ENCODE measurements around the gene LARP4B.
"Not testable (repeated sequence)": the region's sequence is repeated elsewhere in the genome, so short reads cannot be mapped to it uniquely, and the experiment has no call there.

LARP4B gene

DNA sequence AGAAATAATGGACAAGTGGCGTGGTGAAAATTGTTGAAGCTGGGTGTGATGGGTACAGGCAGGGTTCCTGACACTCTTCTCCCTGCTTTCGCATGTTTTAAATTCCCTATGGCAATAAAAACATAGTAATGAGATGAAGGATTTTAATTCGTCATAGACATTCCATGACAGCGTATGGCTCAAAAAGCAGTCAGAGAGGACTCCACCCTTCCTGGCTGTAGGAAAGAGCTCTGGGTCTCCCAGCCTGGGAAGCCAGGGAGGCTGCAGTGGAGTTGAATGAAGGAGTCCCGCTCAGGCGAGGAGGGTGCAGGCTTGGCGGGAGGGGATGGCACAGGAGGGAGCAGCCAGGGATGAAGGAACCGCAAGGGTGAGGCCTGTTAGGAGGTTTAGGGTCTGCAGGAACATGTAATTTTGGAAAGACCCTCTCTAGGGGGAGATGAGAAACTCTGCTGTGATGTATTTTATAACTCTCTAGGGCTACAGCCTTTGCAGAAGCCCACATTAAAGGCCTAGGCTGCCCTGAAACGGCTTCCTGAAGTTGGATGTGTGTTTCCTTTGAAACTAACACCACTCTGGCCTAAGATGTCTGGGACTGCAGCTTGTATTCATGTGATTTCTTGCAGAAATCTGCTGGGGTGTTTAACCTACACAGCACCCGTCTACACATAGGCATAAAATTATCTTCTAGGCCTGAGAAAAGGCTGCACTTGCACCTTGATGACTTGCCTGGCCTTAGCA is 7.6 kb upstream of the LARP4B start:
- no peak overlapping the region for H3K4me3 ChIP-seq (replicated peaks in 1 of 2; ENCODE audit: low read depth in 2 of 2, low read length in 2 of 2)
- DNase-seq (ENCODE audit: low read depth in 2 of 2): peak in 1 of 2 donors; percentile 10
- TF ChIP-seq, protein P1, sequence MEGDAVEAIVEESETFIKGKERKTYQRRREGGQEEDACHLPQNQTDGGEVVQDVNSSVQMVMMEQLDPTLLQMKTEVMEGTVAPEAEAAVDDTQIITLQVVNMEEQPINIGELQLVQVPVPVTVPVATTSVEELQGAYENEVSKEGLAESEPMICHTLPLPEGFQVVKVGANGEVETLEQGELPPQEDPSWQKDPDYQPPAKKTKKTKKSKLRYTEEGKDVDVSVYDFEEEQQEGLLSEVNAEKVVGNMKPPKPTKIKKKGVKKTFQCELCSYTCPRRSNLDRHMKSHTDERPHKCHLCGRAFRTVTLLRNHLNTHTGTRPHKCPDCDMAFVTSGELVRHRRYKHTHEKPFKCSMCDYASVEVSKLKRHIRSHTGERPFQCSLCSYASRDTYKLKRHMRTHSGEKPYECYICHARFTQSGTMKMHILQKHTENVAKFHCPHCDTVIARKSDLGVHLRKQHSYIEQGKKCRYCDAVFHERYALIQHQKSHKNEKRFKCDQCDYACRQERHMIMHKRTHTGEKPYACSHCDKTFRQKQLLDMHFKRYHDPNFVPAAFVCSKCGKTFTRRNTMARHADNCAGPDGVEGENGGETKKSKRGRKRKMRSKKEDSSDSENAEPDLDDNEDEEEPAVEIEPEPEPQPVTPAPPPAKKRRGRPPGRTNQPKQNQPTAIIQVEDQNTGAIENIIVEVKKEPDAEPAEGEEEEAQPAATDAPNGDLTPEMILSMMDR (IDR thresholded peaks at IDR 0.05; ENCODE audit: low read depth, low read length): no peak

DNA sequence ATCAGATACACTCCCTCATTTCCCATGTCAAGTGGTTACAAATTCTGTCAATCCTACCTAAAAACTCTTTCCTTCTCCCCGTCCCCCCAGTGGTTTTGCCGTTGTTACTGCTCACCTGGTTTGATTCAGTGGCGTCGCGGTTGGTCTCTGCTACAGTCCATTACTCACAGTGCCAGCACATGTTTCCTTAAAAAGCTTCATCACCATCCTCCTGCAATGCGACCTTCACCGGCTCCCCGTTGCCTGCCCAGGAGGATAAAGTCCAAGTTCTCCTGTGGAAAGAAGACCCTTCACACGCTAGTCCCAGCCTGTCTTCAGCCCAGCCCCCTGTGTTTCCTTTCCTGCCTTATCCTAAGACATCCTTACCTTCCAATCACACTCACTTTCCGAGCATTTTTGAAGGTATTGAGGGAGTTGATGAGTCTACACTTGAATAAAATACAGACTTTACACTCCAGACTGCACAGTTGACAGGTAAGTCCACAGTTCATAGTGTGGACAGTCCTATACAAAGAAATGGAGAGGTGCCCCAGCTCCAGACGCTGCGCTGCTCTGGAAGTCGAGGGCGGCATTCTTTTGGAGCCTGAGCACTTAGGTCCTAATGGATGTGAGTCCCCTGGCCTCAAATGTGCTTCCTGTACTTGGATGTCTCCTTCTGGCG is 3.4 kb upstream of the LARP4B start:
- no peak for DNase-seq (ENCODE audit: low read depth in 2 of 2)
- TF ChIP-seq, protein P1 (IDR thresholded peaks at IDR 0.05; ENCODE audit: low read depth, low read length): no peak
- H3K4me3 ChIP-seq (replicated peaks in 1 of 2; ENCODE audit: low read depth in 2 of 2, low read length in 2 of 2): no peak overlapping the region

DNA sequence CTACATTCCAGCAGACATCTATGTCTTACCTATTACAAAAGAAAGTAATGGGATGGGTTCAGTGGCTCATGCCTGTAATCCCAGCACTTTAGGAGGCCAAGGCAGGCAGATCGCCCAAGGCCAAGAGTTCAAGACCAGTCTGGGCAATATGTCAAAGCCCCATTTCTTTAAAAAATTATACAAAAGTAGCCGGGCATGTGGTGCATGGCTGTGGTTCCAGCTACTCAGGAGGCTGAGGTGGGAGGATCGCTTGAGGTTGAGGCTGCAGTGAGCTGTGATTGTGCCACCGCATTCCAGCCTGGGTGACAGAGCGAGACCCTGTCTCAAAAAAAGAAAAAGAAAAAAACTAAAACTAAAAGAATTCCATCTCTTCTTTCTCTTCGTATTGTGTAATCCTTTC is 2.7 kb upstream of the LARP4B start:
- H3K4me3 ChIP-seq (replicated peaks in 1 of 2; ENCODE audit: low read depth in 2 of 2, low read length in 2 of 2); DNase-seq (ENCODE audit: low read depth in 2 of 2): not testable (repeated sequence)

DNA sequence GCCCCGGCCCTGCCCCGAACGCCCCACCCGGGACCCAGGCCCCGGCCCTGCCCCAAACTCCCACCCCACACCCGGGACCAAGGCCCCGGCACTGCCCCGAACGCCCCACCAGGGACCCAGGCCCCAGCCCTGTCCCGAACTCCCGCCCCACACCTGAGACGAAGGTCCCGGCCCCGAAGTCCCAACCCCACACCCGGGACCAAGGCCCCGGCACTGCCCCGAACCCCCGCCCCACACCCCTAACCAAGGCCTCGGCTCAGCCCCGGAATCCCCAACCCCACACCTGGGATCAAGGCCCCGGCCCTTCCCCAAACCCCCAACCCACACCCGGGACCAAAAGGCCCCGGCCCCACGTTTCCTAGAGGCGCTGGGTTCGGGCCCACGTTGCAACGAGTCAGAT is 1.1 kb upstream of the LARP4B start:
- H3K4me3 ChIP-seq (replicated peaks in 1 of 2; ENCODE audit: low read depth in 2 of 2, low read length in 2 of 2): no peak overlapping the region
- TF ChIP-seq, protein P1 (IDR thresholded peaks at IDR 0.05; ENCODE audit: low read depth, low read length): no peak
- DNase-seq (ENCODE audit: low read depth in 2 of 2): no peak

DNA sequence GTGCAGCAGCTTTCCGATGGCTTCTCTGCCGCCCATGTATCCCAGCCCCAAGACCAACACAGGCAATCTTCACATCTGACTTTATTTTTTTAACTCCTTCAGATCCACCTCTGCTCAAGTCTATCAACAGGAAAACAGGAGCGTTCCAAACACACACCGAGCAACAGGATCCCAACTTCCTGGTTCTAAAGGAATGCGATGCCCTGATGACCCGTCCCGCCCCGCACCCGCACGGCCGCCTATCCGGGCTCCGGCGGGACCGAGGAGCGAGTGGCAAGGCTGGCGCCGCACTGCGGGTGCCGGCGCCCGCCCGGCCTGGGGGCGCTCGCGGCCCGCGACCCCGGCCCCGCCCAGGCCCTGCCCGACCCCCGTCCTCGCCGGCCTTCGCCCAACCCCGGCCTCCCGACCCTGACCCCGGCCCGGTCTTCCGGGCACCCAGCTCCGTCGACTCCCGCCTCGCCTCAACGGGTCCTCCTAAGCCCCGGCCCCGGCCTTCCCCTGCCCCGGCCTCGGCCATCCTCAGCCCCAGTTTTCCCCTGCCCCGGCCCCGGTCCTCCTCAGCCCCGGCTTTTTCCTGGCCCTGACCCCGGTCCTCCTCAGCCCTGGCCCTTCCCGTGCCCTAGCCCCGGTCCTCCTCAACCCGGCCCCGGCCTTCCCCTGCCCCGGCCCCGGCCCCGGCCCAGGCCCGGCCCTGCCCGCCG is 730 bp downstream of the LARP4B start:
- H3K4me3 ChIP-seq (replicated peaks in 1 of 2; ENCODE audit: low read depth in 2 of 2, low read length in 2 of 2): peak overlapping the region; percentile 75 to 84
- TF ChIP-seq, protein P1 (IDR thresholded peaks at IDR 0.05; ENCODE audit: low read depth, low read length): no peak

DNA sequence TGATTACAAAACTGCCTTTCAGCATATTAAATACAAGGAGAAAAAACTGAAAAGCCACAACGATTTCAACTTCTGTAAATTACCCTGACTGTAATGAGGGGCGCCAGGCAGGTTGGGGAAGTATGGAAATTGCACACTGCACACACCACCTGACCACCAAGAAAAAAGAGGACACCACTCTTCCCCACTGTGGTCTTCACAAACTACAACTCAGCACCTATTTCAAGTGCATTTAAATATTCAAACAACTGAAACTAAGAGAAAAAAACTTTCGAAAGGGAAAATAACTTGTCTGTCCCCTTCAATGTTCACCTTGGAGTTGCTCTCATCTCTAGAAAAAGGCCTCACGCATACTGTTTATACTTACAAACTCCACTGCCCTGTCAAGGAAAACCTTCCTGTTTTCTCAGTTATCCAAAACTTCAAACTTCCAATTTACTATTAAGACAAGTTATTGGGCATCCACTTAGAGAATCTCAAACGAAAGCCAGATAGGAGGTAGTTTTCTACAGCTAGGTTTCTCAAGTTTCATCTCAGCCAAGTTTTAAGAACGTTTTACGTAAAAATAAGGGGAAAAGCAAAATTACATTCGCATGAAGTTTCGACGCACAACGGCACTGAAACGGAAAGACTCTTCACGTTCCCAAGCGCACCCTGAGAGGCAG is 1.4 kb downstream of the LARP4B start:
- peak overlapping the region; percentile 75 to 84 for H3K4me3 ChIP-seq (replicated peaks in 1 of 2; ENCODE audit: low read depth in 2 of 2, low read length in 2 of 2)
- DNase-seq (ENCODE audit: low read depth in 2 of 2): no peak
- TF ChIP-seq, protein P1 (IDR thresholded peaks at IDR 0.05; ENCODE audit: low read depth, low read length): no peak

More for the DNA sequence above, 730 bp downstream of the LARP4B start:
- DNase-seq (ENCODE audit: low read depth in 2 of 2): peak; percentile 24 to 37

All from cardiac fibroblast (primary cell).